HL-60 (cell line): ENCODE results near the gene PYHIN1.

ENCODE experiments used
- DNase-seq, 2 experiments: peaks; one replicate each; pipeline ENCODE4 v3.0.0-alpha.2; 2010 to 2020; ENCODE audit warnings: low read depth in 1 of 2, low spot score in 1 of 2
- H3K27ac ChIP-seq: fragments of 250-450 bp; sonication (Bioruptor Pico); replicated peaks from 2 replicates; pipeline ENCODE4 v1.5.1; 2020; ENCODE audit warnings: mild to moderate bottlenecking, moderate library complexity
- H3K27me3 ChIP-seq: fragments of 250-450 bp; sonication (Bioruptor Pico); 2 replicates; pipeline ENCODE4 v1.5.1; 2021; ENCODE audit warnings: mild to moderate bottlenecking, moderate library complexity; ENCODE audit not compliant: insufficient read depth, poor library complexity, severe bottlenecking
- H3K4me3 ChIP-seq: replicated peaks from 2 replicates; pipeline ENCODE4 v1.5.1; 2011; ENCODE audit warnings: mild to moderate bottlenecking, control low read depth, low read length; ENCODE audit not compliant: insufficient read depth
- GABPA ChIP-seq: IDR thresholded peaks from 2 replicates; pipeline ENCODE4 v1.6.1; 2012; ENCODE audit warnings: low read depth
- POLR2AphosphoS5 ChIP-seq: IDR thresholded peaks from 2 replicates; pipeline ENCODE4 v1.6.1; 2012; ENCODE audit warnings: low read depth
- SPI1 ChIP-seq: IDR thresholded peaks from 2 replicates; pipeline ENCODE4 v1.6.1; 2012; ENCODE audit warnings: low read depth, mild to moderate bottlenecking, borderline replicate concordance
- TF ChIP-seq, protein P1 (sequence below): IDR thresholded peaks from one replicate; pipeline ENCODE4 v1.5.1; 2011; ENCODE audit warnings: low read length, control low read depth, inconsistent platforms; ENCODE audit not compliant: insufficient read depth
- TF ChIP-seq, protein P2 (sequence below): IDR thresholded peaks from 2 replicates; pipeline ENCODE4 v1.6.1; 2012; ENCODE audit warnings: low read depth; ENCODE audit not compliant: insufficient replicate concordance

Gene PYHIN1

DNA sequence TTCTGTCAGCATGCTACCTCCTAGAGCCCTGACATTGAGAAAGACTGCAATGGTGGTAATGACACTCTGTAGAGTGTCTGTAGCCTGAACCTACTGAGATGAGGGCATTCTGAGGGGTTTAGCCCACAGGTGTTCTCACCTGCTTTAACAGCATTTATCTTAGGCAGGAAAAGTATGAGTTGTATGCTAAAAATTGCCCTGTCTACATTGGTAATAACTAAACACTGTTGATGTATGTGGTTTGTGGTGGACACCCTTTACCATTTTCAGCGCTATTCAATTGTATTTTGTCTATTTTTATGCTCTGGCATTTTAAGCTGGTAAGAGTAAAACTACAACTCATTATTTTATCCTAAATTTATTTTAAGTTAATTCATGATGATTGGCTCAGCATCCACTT lies 10.0 kb downstream of the PYHIN1 start:
- TF ChIP-seq GABPA: no peak
- no peak for TF ChIP-seq SPI1
- no peak for TF ChIP-seq POLR2AphosphoS5
- TF ChIP-seq, protein P1, sequence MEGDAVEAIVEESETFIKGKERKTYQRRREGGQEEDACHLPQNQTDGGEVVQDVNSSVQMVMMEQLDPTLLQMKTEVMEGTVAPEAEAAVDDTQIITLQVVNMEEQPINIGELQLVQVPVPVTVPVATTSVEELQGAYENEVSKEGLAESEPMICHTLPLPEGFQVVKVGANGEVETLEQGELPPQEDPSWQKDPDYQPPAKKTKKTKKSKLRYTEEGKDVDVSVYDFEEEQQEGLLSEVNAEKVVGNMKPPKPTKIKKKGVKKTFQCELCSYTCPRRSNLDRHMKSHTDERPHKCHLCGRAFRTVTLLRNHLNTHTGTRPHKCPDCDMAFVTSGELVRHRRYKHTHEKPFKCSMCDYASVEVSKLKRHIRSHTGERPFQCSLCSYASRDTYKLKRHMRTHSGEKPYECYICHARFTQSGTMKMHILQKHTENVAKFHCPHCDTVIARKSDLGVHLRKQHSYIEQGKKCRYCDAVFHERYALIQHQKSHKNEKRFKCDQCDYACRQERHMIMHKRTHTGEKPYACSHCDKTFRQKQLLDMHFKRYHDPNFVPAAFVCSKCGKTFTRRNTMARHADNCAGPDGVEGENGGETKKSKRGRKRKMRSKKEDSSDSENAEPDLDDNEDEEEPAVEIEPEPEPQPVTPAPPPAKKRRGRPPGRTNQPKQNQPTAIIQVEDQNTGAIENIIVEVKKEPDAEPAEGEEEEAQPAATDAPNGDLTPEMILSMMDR: no peak
- TF ChIP-seq, protein P2, sequence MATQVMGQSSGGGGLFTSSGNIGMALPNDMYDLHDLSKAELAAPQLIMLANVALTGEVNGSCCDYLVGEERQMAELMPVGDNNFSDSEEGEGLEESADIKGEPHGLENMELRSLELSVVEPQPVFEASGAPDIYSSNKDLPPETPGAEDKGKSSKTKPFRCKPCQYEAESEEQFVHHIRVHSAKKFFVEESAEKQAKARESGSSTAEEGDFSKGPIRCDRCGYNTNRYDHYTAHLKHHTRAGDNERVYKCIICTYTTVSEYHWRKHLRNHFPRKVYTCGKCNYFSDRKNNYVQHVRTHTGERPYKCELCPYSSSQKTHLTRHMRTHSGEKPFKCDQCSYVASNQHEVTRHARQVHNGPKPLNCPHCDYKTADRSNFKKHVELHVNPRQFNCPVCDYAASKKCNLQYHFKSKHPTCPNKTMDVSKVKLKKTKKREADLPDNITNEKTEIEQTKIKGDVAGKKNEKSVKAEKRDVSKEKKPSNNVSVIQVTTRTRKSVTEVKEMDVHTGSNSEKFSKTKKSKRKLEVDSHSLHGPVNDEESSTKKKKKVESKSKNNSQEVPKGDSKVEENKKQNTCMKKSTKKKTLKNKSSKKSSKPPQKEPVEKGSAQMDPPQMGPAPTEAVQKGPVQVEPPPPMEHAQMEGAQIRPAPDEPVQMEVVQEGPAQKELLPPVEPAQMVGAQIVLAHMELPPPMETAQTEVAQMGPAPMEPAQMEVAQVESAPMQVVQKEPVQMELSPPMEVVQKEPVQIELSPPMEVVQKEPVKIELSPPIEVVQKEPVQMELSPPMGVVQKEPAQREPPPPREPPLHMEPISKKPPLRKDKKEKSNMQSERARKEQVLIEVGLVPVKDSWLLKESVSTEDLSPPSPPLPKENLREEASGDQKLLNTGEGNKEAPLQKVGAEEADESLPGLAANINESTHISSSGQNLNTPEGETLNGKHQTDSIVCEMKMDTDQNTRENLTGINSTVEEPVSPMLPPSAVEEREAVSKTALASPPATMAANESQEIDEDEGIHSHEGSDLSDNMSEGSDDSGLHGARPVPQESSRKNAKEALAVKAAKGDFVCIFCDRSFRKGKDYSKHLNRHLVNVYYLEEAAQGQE: no peak
- no peak for DNase-seq
- no peak overlapping the region for H3K4me3 ChIP-seq
- no peaks in the 10 kb centered on the region for H3K27me3 ChIP-seq
- no peak overlapping the region for H3K27ac ChIP-seq

DNA sequence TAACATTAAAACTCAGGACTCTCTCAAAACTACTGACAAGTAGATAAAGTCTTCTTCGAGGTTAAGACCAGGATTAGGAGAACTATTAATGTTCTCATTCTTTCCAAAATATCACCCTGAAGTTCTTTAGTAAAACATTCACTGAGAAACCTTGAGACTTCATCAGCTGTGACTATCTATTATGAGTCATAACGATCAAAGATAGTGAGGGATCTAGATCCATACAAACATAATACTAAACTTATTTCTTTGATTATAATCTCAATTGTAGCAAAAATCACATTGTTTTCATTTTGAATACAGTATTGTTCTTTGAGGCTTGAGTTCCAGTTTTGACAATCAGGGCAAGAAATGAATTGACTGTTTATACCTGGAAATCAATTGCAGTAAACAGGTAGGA lies 11.1 kb downstream of the PYHIN1 start:
- H3K27me3 ChIP-seq: no peaks in the 10 kb centered on the region
- no peak for DNase-seq

DNA sequence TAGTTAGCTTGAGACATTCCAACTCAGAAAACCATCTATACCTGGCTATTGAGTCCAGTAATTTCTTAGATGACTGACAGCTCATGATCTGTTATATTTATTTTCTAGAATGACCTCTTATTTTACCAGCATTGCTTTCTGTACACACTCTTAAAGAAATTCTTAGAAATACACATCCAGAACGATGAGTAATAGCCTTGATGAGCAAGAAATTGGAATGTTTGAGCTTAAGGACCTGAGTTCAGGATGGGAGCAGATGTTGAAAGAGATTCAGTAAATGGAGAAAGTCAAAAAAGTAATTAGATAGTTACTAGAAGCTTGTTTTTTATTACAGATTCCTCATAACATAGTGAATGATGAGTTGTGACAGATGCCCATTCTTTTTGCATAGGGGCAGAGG lies 11.7 kb downstream of the PYHIN1 start:
- no peaks in the 10 kb centered on the region for H3K27me3 ChIP-seq
- H3K27ac ChIP-seq: no peak overlapping the region
- H3K4me3 ChIP-seq: no peak overlapping the region
- no peak for DNase-seq
- TF ChIP-seq SPI1 (no peak), GABPA (no peak), POLR2AphosphoS5 (no peak)
- TF ChIP-seq, protein P1: no peak

More for the DNA sequence above, 11.1 kb downstream of the PYHIN1 start:
- no peak overlapping the region for H3K27ac ChIP-seq
- TF ChIP-seq POLR2AphosphoS5: no peak
- TF ChIP-seq, protein P2: no peak
- no peak for TF ChIP-seq SPI1
- no peak for TF ChIP-seq GABPA
- TF ChIP-seq, protein P1: no peak
- H3K4me3 ChIP-seq: no peak overlapping the region

DNA sequence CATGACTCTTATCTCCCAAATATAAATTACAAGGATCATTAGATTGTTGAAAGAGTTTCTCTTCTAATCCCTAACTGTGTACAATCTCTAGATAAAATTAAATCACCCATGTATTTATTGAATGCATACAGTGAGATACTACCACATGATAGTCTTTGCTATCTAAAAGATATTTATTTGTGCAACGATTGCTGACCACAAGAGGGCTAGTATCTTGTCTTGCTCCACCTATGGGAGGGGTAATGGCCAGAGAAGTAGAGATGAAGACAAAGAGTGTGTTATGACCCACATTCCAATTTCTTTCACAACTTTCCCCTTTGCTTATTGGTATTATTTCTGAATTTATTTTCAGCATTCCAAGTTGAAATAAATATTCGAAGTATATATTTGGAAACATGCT lies 13.7 kb downstream of the PYHIN1 start:
- no peak overlapping the region for H3K4me3 ChIP-seq

More for the DNA sequence above, 13.7 kb downstream of the PYHIN1 start:
- no peak overlapping the region for H3K27ac ChIP-seq
- TF ChIP-seq, protein P1: no peak
- TF ChIP-seq GABPA: no peak
- TF ChIP-seq, protein P2: no peak
- TF ChIP-seq POLR2AphosphoS5: no peak
- TF ChIP-seq SPI1: no peak
- H3K27me3 ChIP-seq: no peaks in the 10 kb centered on the region
- DNase-seq: no peak
